Body of pancreas (tissue), 4 donors: Measurements from ENCODE around the gene MARS2.

Experiments
- POLR2A ChIP-seq, 3 donors: fragments of 450-650 bp; IDR thresholded peaks; one replicate each; pipeline ENCODE4 v1.6.1; 2016; ENCODE audit warnings: antibody characterized with exemption in 3 of 3, mild to moderate bottlenecking in 2 of 3
- TF ChIP-seq, protein P1 (sequence below), 7 experiments: fragments of 450-650 bp in 4 of 7; fragments of 200-600 bp in 3 of 7; sonication (generic) in 3 of 7; IDR thresholded peaks; one replicate each; pipeline ENCODE4 v1.5.1; 2016 to 2019; ENCODE audit warnings: antibody characterized with exemption in 7 of 7

DNA sequence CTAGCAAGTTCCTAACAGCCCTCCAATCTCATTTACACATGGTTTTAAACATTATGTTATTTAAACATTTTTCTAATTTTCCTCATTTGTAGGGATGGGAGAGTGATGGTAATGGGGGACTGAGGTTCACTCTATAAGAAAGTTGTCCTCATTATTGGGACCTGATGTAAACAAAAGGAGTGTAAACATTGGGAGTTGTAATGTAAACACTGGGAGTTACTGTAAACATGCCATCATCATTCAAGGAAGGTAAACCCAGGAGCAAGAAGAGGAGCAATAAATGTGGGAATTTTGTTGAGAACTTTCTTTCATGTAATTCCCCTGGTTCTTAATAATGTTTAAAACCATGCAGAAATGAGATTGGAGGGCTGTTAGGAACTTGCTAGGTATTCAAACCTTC, 47.6 kb upstream of the MARS2 start:
- TF ChIP-seq, protein P1, sequence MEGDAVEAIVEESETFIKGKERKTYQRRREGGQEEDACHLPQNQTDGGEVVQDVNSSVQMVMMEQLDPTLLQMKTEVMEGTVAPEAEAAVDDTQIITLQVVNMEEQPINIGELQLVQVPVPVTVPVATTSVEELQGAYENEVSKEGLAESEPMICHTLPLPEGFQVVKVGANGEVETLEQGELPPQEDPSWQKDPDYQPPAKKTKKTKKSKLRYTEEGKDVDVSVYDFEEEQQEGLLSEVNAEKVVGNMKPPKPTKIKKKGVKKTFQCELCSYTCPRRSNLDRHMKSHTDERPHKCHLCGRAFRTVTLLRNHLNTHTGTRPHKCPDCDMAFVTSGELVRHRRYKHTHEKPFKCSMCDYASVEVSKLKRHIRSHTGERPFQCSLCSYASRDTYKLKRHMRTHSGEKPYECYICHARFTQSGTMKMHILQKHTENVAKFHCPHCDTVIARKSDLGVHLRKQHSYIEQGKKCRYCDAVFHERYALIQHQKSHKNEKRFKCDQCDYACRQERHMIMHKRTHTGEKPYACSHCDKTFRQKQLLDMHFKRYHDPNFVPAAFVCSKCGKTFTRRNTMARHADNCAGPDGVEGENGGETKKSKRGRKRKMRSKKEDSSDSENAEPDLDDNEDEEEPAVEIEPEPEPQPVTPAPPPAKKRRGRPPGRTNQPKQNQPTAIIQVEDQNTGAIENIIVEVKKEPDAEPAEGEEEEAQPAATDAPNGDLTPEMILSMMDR (IDR thresholded peaks at IDR 0.05): no peak
- no peak for TF ChIP-seq POLR2A (IDR thresholded peaks at IDR 0.05)
